Common myeloid progenitor, CD34-positive (primary cell): Measurements from ENCODE around the gene GEMIN7.

Experiments
- CTCF ChIA-PET: fragments of 350-600 bp; sonication (Branson Sonifier 250); formaldehyde crosslinking; loops from one replicate; lab custom pipeline; 2021; ENCODE audit warnings: antibody characterized with exemption; lab: Charles Lee
- POLR2A ChIA-PET: fragments of 350-600 bp; sonication (Branson Sonifier 250); formaldehyde crosslinking; loops from one replicate; lab custom pipeline; 2021; ENCODE audit warnings: antibody characterized with exemption; lab: Charles Lee
- DNase-seq, 3 donors: peaks; one replicate each; pipeline versions ENCODE4 v3.0.0 to v3.0.0-alpha.2; 2013
- H3K27ac ChIP-seq, 2 experiments: 1 replicate in 1 of 2; 2 replicates in 1 of 2; pipeline ENCODE4 v1.7.0; 2013; ENCODE audit warnings: inconsistent platforms in 2 of 2, low read length in 2 of 2, mild to moderate bottlenecking in 2 of 2, low read depth in 1 of 2, moderate library complexity in 1 of 2; ENCODE audit not compliant: severe bottlenecking in 2 of 2, insufficient read depth in 1 of 2, poor library complexity in 1 of 2
- H3K27me3 ChIP-seq, 5 experiments: replicated peaks in 2 of 5; 1 replicate in 3 of 5; 2 replicates in 2 of 5; pipeline versions ENCODE4 v1.6.1 to v1.7.0; 2013; ENCODE audit warnings: low read length in 4 of 5, mild to moderate bottlenecking in 2 of 5, moderate library complexity in 2 of 5, inconsistent platforms in 1 of 5; ENCODE audit not compliant: insufficient read depth in 5 of 5, control insufficient read depth in 4 of 5
- H3K36me3 ChIP-seq, 4 experiments: 1 replicate in 2 of 4; 2 replicates in 2 of 4; pipeline versions ENCODE4 v1.6.1 to v1.7.0; 2013; ENCODE audit warnings: low read length in 3 of 4, control low read depth in 1 of 4, mild to moderate bottlenecking in 1 of 4; ENCODE audit not compliant: control insufficient read depth in 4 of 4, insufficient read depth in 4 of 4
- H3K4me1 ChIP-seq, 4 experiments: 1 replicate in 3 of 4; 2 replicates in 1 of 4; pipeline versions ENCODE4 v1.6.1 to v1.7.1; 2013; ENCODE audit warnings: low read length in 3 of 4, mild to moderate bottlenecking in 3 of 4, control low read depth in 1 of 4, inconsistent platforms in 1 of 4, moderate library complexity in 1 of 4; ENCODE audit not compliant: control insufficient read depth in 4 of 4, insufficient read depth in 4 of 4; ENCODE audit errors: control extremely low read depth in 1 of 4
- H3K4me3 ChIP-seq, 7 experiments: 1 replicate in 4 of 7; 2 replicates in 3 of 7; pipeline versions ENCODE4 v1.5.1 to v1.7.0; 2013; ENCODE audit warnings: mild to moderate bottlenecking in 7 of 7, low read length in 6 of 7, moderate library complexity in 6 of 7, inconsistent platforms in 2 of 7, low read depth in 2 of 7, control low read depth in 1 of 7; ENCODE audit not compliant: insufficient read depth in 4 of 7, control insufficient read depth in 1 of 7; ENCODE audit errors: extremely low read depth in 1 of 7
- H3K9me3 ChIP-seq, 5 experiments: 1 replicate in 4 of 5; 2 replicates in 1 of 5; pipeline versions ENCODE4 v1.6.1 to v1.7.1; 2013; ENCODE audit warnings: low read length in 4 of 5, mild to moderate bottlenecking in 2 of 5, inconsistent platforms in 1 of 5, low read depth in 1 of 5, moderate library complexity in 1 of 5; ENCODE audit not compliant: control insufficient read depth in 4 of 5, insufficient read depth in 2 of 5; ENCODE audit errors: control extremely low read depth in 1 of 5
- WGBS: methylation state at CpG from one replicate; pipeline ENCODE4 v1.1.5; 2013; ENCODE audit not compliant: insufficient coverage; 5-methylcytosine and 5-hydroxymethylcytosine counted together

GEMIN7 gene

DNA sequence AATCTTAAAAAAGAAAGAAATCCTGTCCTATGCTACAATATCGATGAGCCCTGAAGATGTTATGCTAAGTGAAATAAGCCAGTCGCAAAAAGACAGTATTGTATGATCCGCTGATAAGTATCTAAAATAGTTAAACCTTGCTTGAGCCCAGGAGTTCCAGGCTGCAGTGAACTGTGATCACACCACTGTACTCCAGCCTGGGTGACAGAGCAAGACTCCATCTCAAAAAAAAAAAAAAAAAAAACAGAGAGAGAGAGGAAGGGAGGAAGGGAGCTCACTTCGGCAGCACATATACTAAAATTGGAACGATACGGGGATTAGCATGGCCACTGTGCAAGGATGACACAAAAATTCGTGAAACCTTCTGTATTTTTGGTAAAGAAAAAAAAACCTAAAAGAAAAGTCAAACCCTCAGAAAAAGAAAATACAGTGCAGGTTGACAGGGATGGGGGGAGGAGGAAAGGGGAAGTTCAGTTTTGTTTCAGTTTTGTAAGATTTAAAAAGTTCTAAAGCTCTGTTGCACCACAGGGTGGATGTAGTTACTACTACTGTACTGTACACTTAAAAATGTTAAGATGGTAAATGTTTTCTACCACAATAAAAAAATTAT lies 31.8 kb upstream of the GEMIN7 start:
- H3K27me3 ChIP-seq, result no peaks in the 10 kb centered on the region
- WGBS, result 29% methylated on average over 4 of the region's 7 CpGs
- peaks cover 2 to 25% (median 19%) of the 10 kb centered on the region in 4 experiments for H3K4me1 ChIP-seq
- POLR2A ChIA-PET, result interaction anchor here (0.7 to 0.9 kb wide), 2 partner anchors 23 to 28 kb away, joined by 3 to 6 read pairs; no protein-coding TSS in a partner anchor
- CTCF ChIA-PET, result interaction anchor here (0.7 to 2.5 kb wide), 4 partner anchors 10 to 176 kb away, joined by 3 to 10 read pairs (median 6); no protein-coding TSS in a partner anchor
- peaks cover 9 to 55% (median 42%) of the 10 kb centered on the region in 4 experiments for H3K36me3 ChIP-seq
- peak; percentile 74 to 92 (median 91) for DNase-seq
- H3K4me3 ChIP-seq, result peak overlapping the region in 5 of 7 experiments; percentile 8 to 61 (median 24)
- H3K27ac ChIP-seq, result peak overlapping the region in 1 of 2 experiments; percentile 34
- H3K9me3 ChIP-seq, result no peaks in the 10 kb centered on the region

DNA sequence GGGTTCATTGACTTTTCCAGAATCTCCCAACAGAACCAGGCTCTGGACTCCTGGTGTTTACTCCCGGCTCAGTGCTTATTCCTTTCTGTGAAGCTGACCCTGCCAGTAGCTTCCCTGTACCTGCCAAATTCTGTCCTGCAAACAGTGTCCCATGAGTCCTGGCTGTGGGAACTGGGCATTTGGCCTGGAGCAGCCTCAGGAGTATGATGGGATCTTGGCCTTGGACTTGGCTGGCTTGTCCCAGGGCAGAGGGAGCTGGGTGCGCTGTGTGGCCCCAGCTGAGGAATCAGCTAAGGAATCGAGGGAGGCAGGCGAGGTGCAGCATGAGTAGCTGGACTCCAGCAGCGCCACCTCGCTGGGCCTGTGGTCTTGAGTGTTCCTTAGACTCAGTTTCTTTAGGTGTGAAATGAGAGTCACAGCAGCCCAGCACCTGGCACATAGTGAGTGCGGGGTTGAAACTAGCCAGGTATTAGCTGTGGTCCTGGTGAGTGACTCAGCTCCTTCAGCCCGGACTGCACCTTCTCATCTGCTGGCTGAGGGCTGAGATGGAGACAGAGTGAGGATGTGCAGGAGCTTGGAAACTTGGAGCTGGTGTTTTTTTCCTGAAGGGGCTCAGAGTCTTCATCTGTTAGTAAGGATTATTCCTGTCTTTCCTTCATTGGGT lies 29.9 kb upstream of the GEMIN7 start:
- no peaks in the 10 kb centered on the region for H3K27me3 ChIP-seq
- CTCF ChIA-PET, result interaction anchor here (1.1 to 2.4 kb wide), 3 partner anchors 10 to 77 kb away, joined by 4 to 14 read pairs (median 7); partner anchors contain the start of gene CLASRP
- 99% methylated on average over 7 of the region's 8 CpGs for WGBS
- DNase-seq, result no peak
- H3K27ac ChIP-seq, result no peak overlapping the region
- POLR2A ChIA-PET, result no interaction called here
- H3K4me3 ChIP-seq, result no peak overlapping the region
- peaks cover 7 to 62% (median 41%) of the 10 kb centered on the region in 4 experiments for H3K36me3 ChIP-seq
- no peaks in the 10 kb centered on the region for H3K9me3 ChIP-seq
- H3K4me1 ChIP-seq, result peaks cover 2 to 25% (median 19%) of the 10 kb centered on the region in 4 experiments

DNA sequence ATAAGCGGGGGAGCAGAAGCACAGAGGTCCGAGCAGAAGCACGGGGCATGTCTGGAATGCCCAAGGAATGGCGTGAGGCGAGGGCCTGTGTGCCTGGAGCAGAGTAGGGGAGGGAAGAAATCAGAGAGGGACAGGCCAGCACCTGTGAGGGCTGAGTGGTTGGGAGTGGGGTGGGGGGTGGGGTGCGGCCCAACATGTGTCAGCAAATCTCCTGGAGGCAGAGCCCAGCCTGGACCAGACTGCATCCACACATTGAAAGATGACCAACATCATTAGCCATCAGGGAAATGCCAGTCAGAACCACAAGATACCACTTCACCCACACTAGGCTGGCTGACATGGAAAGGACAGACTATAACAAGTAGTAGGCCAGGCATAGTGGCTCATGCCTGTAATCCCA lies 29.0 kb upstream of the GEMIN7 start:
- Histone ChIP-seq H3K36me3 (peaks cover 8 to 61% (median 41%) of the 10 kb centered on the region in 4 experiments), H3K4me3 (no peak overlapping the region), H3K4me1 (peaks cover 2 to 25% (median 19%) of the 10 kb centered on the region in 4 experiments), H3K9me3 (no peaks in the 10 kb centered on the region), H3K27ac (no peak overlapping the region), H3K27me3 (no peaks in the 10 kb centered on the region)
- POLR2A ChIA-PET, result no interaction called here
- WGBS, result 91% methylated on average over 5 of the region's 6 CpGs
- CTCF ChIA-PET, result interaction anchor here (1.1 to 2.4 kb wide), 5 partner anchors 8 to 76 kb away, joined by 3 to 14 read pairs (median 6); partner anchors contain the start of gene CLASRP
- no peak for DNase-seq

DNA sequence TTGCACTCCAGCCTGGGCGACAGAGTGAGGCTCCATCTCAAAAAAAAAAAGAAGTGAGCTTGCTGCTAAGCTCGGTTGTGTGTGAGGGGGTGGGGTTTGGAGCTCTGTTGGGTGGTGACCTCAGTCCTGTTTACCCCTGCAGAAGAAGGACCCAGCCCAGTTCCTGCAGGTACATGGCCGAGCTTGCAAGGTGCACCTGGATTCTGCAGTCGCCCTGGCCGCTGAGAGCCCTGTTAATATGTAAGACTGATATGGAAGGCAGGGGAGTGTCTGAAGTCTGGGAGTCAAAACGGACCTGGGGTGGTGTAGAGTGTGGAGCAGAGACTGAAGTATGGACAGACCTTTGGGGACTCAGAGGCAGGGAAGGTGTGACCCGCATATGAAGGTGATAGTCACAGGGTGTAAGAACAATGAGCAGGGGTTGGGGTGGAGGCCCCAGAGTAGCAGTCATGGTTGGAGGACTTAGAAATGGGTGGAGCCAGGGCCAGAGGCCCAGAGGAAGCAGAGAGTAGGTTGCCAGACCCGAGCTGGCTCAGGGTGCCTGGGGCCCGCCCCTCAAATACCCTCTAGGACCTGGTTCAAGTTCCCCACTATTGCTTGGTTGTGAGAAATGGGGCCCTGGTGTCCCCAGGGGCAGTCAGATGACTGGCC lies 27.0 kb upstream of the GEMIN7 start:
- Histone ChIP-seq H3K4me3 (no peak overlapping the region), H3K27ac (no peak overlapping the region), H3K9me3 (no peaks in the 10 kb centered on the region), H3K36me3 (peaks cover 5 to 62% (median 45%) of the 10 kb centered on the region in 4 experiments), H3K4me1 (peaks cover 0 to 12% (median 6%) of the 10 kb centered on the region in 4 experiments), H3K27me3 (no peaks in the 10 kb centered on the region)
- POLR2A ChIA-PET, result no interaction called here
- 91% methylated on average over 7 of the region's 9 CpGs for WGBS
- CTCF ChIA-PET, result interaction anchor here (1.1 to 1.8 kb wide), 2 partner anchors 10 to 13 kb away, joined by 3 to 6 read pairs; no protein-coding TSS in a partner anchor
- DNase-seq, result no peak

DNA sequence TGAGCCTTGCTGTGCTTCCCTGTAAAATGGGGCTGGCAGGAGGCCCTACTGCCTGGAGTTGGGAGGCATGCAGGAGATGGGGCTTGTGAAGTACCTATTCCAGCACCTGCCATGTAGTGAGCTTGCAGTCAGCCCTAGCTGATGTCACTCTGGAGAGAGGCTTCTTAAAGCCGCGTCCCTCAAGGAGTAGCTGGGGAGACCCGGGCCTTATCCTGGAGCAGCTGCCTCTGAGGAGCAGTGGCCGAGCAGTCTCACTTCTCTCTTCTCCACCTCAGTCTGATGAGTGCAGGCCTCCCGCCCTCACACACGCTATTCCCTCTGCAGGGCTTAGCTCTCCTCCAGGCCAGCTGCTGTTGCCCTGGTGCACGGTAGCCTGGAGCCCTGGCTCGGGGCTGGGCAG lies 22.2 kb upstream of the GEMIN7 start:
- no peak overlapping the region for H3K27ac ChIP-seq

DNA sequence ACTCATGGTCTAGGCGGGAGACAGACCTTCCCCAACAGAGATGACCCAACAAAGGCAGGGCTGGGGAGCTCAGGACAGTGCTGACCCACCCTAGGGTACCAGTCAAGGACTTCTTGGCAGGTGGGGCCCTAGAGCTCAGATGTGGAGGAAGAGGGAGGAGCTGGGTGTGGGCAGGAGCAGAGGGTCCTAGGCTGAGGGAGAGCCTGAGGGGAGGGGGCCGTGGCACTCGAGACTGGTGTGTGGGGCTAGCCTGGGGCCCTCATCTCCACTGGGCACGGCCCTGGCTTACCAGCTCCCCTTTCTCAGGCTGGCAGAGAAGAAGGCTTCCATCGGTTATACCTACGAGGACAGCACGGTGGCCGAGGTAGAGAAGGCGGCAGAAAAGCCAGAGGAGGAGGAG lies 21.6 kb upstream of the GEMIN7 start:
- ChIA-PET CTCF (interaction anchor here (0.5 to 6.6 kb wide), 8 partner anchors 10 to 281 kb away, joined by 3 to 59 read pairs (median 3); partner anchors contain the start of gene CLASRP), POLR2A (interaction anchor here (0.6 kb wide), 1 partner anchor 42 kb away, joined by 5 read pairs; no protein-coding TSS in a partner anchor)
- DNase-seq, result no peak
- Histone ChIP-seq H3K9me3 (no peaks in the 10 kb centered on the region), H3K4me3 (no peak overlapping the region), H3K36me3 (peaks cover 18 to 91% (median 80%) of the 10 kb centered on the region in 4 experiments), H3K4me1 (no peaks in the 10 kb centered on the region), H3K27me3 (no peaks in the 10 kb centered on the region), H3K27ac (no peak overlapping the region)
- 95% methylated on average over 9 of the region's 9 CpGs for WGBS

More for the DNA sequence above, 22.2 kb upstream of the GEMIN7 start:
- no peak for DNase-seq
- Histone ChIP-seq H3K27me3 (no peaks in the 10 kb centered on the region), H3K4me3 (no peak overlapping the region), H3K9me3 (no peaks in the 10 kb centered on the region), H3K36me3 (peaks cover 21 to 93% (median 82%) of the 10 kb centered on the region in 4 experiments), H3K4me1 (no peaks in the 10 kb centered on the region)
- ChIA-PET CTCF (interaction anchor here (0.8 to 6.6 kb wide), 5 partner anchors 15 to 68 kb away, joined by 3 to 59 read pairs (median 3); partner anchors contain the start of gene CLASRP), POLR2A (no interaction called here)
- WGBS, result 98% methylated on average over 8 of the region's 8 CpGs
